SK-N-SH treated with all-trans-retinoic acid at 6 μM for 48 hours (cell line): ENCODE measurements around the gene FAM98A.

Experiments
- BACH2 ChIP-seq: fragments of 250-450 bp; sonication (Bioruptor Pico); IDR thresholded peaks from 2 replicates; pipeline ENCODE4 v1.9.0; 2021; ENCODE audit warnings: mild to moderate bottlenecking, borderline replicate concordance
- RARB ChIP-seq: fragments of 250-450 bp; sonication (Bioruptor Pico); IDR thresholded peaks from 2 replicates; pipeline ENCODE4 v1.8.0; 2021; ENCODE audit warnings: mild to moderate bottlenecking, moderate library complexity

DNA sequence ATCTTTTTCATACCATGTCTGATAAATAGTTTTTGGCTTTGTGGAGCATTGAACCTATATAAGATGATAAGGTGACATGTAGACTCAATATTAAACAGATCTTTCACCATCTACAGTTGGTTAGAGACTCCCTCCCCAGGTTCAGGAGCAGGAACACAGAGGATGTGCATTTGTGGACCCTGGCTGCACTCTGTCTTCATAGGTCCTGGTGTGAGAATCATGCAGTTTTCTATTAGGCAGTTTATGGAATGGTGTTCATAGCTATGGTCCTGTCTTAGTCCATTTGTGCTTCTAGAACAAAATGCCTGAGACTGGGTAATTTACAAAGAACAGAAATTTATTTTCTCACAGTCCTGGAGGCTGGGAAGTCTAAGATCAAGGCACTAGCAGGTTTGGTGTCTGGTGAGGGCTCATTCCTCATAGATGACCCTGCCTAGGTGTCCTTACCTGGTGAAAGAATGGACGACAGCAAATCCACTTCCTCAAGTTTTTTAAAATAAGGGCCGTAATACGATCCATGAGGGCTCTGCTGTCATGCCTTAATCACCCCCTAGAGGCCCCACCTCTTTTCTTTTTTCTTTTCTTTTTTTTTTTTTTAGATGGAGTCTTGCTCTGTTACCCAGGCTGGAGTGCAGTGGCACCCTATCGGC is 35.3 kb upstream of the FAM98A start:
- TF ChIP-seq RARB (CRISPR knock-in tag): no peak
- no peak for TF ChIP-seq BACH2 (CRISPR knock-in tag)
